ENCODE results near the gene PRDX2.

DNA sequence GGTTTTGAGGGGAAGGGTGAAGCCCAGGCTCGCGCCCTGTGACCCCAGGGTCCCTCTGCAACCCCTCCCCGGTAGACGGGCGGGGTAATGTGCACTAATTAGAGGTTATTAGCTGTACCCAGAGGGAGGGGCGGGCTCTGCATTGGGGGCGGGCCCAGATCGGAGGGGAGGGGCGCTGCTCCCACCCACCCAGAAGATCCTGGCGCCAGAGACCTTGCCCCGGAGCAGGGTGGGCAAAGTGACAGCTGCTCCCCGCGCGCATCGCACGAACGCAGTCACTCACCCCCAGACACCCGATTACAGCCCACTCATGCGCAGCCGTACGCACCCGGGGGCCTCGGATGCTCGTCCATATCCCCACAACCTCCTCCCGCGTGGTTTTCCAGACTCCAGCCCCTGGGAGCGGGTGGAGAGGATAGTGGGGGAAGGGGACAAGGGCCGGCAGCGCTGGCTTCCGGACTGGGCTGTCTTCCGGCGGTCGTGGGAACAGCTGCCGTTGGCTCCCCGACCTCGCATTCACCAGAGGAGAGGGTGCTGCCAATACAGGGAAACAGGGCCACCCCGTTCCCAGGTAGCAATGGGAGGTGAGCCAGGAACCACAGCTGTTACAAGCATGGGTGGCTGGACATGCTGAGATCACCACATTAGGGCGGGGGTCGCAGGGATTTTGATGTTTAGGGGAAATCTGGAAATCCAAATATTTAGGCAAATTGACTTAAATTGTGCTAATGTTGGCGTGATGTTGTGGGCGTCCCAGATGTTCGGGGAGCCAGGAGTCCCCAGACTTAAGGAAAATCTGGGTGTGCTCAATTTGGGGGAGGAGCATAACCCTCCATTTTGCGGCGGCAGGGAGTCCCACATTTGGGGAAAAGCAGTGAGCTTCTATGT lies 23.3 kb downstream of the PRDX2 start:
- peak; percentile 74 for TF ChIP-seq POLR2A (IDR thresholded peaks at IDR 0.05)
- TF ChIP-seq, protein P1, sequence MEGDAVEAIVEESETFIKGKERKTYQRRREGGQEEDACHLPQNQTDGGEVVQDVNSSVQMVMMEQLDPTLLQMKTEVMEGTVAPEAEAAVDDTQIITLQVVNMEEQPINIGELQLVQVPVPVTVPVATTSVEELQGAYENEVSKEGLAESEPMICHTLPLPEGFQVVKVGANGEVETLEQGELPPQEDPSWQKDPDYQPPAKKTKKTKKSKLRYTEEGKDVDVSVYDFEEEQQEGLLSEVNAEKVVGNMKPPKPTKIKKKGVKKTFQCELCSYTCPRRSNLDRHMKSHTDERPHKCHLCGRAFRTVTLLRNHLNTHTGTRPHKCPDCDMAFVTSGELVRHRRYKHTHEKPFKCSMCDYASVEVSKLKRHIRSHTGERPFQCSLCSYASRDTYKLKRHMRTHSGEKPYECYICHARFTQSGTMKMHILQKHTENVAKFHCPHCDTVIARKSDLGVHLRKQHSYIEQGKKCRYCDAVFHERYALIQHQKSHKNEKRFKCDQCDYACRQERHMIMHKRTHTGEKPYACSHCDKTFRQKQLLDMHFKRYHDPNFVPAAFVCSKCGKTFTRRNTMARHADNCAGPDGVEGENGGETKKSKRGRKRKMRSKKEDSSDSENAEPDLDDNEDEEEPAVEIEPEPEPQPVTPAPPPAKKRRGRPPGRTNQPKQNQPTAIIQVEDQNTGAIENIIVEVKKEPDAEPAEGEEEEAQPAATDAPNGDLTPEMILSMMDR (IDR thresholded peaks at IDR 0.05), result peak in 1 of 4 donors; percentile 2
